C1 segment of cervical spinal cord (tissue), 14 donors: ENCODE data around the gene NFKBIE.
"Not testable (repeated sequence)": the region's sequence is repeated elsewhere in the genome, so short reads cannot be mapped to it uniquely, and the experiment has no call there.

Source experiments
- DNase-seq, 14 donors: peaks; one replicate each; lab custom pipeline; 2025; lab: John Stamatoyannopoulos, UW

The NFKBIE gene

DNA sequence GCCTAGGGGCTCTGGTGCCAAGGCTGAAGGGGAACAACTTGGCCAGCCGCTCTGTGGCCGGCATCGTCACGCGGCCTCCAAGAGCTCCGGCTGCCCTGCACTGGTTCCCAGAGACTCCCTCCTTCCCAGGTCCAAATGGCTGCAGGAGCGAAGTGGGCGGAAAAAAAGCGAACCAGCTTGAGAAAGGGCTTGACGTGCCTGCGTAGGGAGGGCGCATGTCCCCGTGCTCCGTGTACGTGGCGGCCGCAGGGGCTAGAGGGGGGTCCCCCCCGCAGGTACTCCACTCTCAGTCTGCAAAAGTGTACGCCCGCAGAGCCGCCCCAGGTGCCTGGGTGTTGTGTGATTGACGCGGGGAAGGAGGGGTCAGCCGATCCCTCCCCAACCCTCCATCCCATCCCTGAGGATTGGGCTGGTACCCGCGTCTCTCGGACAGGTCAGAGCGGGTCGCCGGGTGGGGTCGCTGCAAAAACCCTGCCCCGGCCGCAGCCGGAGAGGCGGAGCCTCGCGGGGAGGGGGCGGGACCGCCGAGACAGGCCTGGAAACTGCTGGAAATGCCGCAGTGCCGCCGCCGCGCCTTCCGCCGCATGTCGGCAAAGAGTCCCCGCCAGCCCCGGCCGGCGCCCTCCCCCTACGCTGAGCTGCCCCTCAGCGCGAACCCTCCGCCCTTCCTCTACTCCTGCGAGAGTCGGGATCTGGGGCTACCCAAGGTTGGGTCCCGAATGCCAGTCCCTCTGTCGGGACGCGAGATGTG is 19.3 kb downstream of the NFKBIE start:
- peak; percentile 61 to 95 (median 89) for DNase-seq

DNA sequence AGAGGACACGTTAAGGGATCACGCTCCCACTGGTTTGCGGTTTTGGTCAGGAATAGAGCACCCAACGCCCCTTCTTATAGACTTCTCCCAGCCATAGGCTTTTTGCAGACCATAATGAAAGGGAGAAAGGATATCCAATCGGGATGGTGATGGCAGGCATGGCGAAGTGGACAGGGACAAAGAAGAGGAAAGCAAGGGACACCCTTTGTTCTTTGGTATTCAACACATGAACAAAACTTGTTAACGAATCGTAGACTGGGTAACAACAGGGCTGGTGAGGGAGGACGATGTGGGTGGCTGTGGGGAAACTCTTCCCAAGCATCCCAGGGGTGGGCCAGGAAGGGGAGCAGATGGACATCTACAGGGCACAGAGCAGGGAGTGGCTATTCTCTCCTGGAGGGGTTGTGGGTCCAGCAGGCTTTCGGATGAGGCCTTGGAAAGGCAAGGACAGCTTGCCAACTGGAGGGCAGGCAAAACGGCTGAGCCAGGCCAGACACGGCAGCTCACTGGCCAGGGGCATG is 19.9 kb downstream of the NFKBIE start:
- DNase-seq = peak in 1 of 14 donors; percentile 66

DNA sequence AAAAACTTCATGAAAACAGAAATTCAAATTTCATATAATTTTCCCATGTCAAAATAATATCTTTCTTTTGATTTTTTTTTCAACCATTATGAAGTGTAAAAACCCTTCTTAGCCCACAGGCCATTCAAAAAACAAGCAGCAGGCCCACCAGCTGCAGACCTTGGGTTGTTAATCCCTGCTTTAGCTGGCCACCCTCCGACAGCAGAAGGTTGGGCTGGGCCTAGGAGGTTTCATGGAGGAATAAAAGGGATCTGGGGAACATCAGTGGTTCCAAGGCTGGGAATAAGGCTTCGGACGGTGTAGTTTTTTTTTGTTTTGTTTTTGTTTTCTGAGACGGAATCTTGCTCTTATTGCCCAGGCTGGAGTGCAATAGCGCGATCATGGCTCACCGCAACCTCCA is 22.0 kb downstream of the NFKBIE start:
- no peak for DNase-seq

DNA sequence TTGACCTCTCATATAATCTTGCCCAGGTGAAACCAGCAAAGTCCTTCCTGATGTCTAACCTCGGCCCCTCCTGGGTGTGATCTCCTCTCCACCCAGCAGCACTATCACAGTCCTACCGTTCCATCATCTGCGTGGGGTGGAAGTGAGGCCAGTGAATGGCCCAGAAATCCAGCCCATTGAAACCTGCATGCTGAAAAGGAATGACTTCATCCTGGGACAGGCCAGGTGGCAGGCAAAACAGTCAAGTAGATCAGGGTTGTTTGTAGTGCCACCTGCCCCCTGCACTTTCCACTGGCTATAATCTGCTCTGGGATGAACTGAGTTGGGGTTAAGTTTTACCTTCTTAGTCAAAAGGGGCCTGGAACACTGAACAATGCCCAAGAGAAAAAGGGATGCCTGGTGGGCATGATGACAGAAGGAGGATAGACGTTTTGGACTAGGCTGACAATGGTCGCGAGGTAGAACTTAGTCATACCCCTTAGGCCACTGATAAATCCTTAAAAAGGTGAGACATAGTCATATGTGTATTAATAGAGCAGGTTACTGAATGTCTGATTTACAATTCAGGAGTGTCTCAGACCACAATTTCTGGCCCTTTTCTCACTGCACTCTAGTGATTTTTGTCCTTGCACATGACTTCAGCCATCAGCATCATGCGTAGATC is 26.5 kb downstream of the NFKBIE start:
- DNase-seq = no peak

DNA sequence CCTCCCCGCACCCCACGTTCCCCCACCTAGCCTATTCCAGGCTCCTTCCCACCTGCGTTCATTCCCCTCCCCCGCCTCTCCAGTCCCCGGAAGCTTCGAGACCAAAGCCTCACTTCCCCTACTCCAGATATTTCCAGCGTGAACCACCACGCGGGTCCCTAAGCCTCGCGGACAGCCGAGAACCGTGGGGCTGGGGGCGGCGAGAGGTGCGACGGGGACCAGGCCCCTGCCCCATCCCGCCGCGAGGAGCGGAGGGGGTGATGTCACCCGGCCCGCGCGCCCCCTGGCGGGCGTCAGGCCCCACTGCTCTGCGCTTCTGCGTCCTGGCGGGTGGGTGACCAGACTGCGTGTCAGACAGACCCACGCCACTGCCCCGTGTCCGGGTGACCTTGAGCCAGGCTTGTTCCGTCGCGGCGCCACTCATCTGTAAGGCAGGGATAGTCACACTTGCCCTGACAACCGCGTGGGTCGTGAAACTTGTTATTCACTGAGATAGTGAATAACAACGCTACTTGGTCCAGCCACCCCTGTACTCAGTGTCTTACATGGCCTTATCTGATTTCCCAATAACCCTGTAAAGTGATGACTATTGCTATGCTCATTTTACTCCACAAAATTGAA is 27.4 kb downstream of the NFKBIE start:
- DNase-seq = peak in 13 of 14 donors; percentile 37 to 87 (median 80)

DNA sequence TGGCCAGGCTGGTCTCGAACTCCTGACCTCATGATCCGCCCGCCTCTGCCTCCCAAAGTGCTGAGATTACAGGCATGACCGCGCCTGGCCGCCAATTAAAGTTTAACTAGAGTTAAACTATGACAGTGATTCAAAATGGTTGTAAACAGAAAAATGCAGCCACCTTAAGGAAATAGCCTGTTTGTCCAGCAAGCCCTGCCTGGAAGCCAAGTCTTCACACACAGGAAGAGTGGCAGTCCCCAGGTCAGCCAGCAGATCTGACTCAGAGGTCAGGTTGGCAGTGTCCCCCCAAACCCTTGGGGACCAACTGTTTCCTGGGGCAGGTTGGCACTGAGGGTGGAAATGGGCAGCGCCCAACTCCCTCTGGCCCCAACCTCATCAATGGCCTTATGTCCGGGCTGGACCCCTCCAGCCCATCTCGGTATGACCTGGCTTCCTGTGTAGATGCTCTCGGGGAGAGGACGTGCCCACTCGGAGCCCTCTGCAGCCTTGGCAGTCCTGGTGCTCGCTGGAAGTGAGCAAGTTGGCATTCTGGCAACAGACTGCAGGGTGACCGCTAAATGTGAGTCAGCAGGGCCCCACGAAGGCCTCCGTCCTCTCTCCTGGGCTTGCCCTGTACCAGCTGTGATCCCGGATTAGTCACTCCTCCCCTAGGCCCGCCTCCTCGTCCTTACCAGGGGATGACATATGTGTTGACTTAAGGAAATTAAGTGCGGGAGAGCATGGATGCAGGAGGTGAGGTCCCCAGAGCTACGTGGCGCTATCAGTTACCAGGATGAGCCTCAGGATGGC is 28.1 kb downstream of the NFKBIE start:
- DNase-seq = peak in 11 of 14 donors; percentile 54 to 94 (median 80)

DNA sequence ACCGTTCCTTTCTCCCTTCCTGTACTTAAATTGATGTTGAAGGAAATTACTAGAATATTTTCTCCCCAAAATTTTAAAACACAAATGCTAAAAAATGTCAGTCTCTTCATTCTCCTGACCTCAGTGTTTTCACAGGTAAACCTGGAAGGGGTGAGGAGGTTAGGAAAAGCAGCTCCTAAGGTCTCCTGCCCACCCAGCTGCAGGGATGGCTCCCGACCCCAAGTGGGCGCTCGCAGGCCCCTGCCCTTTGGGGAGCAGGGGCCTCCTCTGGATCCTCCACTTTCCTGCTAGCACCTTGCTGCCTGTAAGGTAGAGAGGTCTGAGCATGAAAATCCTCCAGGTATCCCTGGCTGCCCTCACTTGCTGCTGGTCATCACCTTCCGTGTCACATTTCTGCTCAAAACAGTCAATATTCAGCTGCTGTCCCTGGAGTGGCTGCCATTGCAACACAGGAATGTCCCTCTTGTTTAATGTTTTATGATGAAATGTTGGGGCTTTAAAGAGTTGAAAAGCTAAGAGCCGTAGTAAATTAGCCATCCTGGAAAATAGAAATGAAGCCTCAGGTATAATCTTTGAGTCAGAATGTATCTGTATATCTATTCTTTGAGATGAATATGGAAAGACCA is 29.3 kb downstream of the NFKBIE start:
- no peak for DNase-seq

DNA sequence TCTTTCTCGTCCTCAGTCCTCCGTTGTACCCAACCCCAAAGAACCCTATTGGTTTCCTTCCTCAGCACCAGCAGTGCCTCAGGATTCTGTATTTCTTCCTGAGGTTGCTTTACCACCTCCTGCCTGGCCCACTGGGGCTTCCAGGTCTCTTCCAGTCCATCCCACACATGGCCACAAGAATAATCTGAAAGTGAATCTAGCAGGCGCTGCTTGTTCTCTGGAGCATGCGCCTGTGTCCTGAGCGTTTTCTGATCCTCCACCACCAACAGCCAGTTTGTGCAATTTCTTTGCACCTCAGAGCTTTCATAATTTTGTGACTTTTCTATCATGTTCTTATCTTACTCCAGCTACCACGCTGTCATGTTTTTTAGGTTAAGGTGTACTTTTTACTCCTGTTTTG is 30.1 kb downstream of the NFKBIE start:
- DNase-seq = no peak

DNA sequence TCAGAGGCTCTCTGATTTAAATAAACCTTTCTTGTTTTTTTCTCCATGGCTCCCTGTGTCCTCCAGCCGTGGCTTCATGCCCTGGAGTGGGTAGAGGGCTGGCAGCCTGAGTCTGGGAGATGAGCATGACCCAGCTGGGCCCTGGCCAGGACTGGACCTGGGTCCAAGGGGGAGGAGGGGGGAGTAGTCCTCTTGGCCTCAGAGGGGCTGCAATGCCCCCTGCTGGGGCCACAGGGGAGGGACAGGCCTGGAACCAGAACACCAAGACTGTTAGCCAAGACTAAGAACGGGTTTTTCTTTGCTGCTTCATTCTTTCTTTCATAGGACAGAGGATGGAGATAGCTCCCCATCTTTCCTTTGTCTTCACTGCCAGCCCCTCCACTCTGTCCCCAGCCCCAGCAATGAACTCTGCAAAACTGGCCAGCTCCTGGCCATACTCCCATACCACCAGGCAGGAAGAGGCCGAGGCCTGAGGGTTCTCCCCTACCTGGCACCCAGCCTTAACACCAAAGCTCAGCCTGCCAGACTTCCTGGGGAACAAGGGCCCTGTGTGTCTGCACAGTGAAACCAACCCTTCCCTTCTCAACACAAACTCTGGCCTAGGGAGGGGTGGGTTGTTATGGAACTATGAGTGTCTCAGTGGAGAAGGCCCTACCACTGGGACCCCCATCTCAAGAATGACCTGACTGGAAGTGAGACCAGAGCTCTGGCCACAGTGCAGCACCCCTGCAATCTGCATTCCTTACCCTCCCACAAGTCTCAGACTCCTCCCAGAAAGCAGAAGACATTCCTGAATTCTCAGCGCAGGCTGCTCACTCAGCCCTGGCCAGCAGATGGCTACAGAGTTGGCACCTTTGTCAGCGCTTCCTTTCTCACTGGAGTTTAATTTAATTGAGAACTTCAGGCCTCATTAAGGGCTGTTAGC is 31.0 kb downstream of the NFKBIE start:
- DNase-seq = peak in 12 of 14 donors; percentile 62 to 88 (median 81)

DNA sequence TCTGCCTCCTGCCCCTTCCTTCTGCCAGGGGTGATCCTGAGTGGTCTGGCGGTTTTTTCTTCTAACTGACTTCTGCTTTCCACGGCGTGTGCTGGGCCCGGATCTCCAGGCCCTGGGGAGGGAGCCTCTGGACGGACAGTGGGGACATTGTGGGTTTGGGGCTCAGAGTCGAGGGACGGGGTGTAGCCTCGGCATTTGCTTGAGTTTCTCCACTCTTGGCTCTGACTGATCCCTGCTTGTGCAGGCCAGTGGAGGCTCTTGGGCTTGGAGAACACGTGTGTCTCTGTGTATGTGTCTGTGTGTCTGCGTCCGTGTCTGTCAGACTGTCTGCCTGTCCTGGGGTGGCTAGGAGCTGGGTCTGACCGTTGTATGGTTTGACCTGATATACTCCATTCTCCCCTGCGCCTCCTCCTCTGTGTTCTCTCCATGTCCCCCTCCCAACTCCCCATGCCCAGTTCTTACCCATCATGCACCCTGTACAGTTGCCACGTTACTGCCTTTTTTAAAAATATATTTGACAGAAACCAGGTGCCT is 31.7 kb downstream of the NFKBIE start:
- DNase-seq = no peak

DNA sequence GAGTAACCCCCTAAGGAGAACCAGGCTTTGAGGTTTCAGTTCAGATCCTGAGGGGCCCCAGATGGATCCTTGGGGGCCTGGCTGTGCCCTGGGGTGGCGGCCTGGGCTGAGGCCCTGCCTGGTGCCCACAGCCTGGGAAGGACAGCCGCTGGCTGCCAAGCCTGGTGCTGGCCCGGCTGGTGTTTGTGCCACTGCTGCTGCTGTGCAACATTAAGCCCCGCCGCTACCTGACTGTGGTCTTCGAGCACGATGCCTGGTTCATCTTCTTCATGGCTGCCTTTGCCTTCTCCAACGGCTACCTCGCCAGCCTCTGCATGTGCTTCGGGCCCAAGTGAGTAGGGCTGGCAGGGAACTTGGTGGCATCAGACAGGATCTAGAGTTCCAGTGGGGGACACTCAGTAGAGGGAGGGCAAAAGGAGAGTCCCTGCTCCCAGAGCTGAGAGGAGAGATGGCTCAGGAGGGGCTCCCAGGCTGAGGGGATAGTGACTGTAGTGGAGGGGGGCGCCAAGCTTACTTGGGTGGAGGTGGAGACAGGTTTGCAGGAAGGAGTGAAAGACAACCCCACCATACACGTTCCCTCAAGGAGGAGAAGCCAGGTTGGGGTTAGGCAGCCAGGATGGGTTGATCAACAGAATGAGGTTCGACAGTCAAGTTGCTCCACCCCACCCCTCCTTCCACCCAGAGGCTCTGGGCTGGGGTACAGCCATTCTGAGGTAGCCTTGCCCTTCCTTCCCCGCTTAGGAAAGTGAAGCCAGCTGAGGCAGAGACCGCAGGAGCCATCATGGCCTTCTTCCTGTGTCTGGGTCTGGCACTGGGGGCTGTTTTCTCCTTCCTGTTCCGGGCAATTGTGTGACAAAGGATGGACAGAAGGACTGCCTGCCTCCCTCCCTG is 32.4 kb downstream of the NFKBIE start:
- peak in 2 of 14 donors; percentile 40 to 46 for DNase-seq

DNA sequence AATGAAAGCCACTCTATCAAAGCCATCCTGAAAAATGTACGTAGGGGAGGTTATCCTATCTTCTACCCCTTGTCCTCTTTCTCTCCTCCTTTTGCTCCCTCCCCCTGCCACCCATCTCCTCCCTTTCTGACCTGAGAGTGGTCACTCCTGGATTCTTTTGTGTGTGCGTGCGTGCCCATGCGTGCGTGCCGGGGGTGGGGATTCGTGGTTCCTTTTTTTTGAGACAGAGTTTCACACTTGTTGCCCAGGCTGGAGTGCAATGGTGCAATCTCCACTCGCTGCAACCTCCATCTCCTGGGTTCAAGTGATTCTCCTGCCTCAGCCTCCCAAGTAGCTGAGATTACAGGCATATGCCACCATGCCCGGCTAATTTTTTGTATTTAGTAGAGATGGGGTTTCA is 33.9 kb downstream of the NFKBIE start:
- DNase-seq = not testable (repeated sequence)

DNA sequence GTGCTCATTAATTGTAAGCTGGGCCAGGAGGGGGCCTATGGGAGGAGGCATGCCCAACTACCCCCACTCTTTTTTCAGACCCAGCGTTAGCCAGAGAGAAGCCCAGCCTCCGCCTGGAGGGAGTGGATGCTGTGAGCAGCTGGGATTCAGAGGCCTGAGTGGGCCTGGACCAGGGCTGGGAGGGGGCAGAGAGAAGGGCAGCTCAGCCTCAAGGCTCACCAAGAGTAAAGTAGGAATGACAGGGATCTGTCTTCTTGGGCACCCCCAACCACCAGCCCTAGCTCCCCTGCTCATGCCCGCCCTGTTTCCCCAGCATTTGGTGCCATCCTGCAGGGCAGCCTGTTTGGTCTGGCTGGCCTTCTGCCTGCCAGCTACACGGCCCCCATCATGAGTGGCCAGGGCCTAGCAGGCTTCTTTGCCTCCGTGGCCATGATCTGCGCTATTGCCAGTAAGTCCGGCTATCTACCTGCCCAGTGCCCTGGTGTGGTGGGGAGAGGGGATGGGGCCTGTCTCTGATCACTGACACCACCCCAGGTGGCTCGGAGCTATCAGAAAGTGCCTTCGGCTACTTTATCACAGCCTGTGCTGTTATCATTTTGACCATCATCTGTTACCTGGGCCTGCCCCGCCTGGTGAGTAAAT is 35.2 kb downstream of the NFKBIE start:
- DNase-seq = no peak

DNA sequence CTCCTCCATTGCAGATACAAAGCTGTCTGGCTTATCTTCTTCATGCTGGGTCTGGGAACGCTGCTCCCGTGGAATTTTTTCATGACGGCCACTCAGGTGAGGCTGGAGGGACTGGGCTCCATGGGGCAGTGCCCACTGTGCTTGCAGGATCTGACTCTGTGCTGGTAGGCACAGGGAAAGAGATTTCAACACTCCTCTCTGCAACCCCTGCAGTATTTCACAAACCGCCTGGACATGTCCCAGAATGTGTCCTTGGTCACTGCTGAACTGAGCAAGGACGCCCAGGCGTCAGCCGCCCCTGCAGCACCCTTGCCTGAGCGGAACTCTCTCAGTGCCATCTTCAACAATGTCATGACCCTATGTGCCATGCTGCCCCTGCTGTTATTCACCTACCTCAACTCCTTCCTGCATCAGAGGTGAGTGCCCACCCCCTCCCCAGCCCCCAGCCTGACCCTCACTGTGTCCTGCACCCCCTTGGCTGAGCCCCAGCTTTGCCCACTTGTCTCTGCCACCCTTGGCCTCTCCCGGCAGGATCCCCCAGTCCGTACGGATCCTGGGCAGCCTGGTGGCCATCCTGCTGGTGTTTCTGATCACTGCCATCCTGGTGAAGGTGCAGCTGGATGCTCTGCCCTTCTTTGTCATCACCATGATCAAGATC is 35.8 kb downstream of the NFKBIE start:
- DNase-seq = no peak

DNA sequence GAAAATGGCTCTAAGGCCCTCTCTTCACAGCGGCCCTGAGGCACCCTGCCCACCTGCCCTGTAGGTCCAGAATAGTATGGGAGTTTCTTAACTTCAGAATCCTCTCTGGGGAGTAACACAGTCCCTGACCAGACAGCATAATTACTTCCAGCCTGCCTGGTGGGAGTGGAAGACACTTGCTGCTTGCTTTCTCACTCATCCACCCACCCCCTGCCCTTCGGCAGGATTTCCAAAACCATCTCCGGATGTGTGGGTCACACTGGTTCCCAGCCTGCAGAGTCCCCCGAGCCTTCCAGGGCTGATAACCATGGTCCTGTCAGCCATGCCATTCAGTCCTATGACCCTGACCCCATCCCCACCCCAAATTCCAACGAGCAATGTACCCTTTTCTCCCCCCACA is 36.5 kb downstream of the NFKBIE start:
- no peak for DNase-seq

DNA sequence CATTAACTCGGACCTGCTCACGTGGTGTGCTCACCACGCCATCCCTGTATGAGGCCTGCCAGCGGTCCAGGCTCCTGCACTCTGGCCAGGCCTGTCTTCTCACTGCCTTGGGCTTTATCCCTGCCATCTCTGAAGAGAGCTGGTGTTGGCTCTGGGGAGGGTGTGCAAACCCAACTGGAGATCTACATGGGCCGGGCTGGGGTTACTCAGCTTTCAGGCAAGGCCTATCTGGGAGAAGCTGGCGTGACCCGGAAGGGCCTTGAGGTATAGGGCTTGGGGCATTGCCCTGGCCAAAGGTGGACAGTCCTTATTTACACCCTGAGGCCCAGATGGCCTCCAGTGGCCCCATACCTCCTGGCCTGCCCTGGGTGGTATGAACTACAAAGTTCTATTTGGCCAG is 36.9 kb downstream of the NFKBIE start:
- no peak for DNase-seq

DNA sequence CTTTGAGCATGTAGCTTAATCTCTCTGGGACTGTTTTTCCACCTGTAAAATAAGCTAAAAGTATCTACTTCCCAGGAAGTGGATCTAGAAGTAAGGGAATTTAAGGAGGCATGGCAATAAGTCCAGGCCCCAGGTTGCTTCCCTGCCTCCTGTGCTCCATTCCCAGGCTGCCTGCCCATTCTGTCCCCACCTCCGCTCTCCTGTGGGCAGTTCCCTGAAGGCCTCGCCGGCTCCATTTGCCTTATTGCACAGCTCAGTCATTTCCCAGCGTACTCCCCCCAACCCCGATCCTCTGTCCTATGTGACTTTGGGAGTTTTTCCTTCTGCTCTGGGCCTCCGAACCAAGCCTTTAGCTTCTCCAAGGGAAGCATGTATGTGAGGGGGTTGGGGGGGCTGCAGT is 37.3 kb downstream of the NFKBIE start:
- DNase-seq = no peak
